ENCODE data around the gene AFDN. TPM values are rescaled to one million over a fixed set of nuclear protein-coding genes. Genes with fewer than 3 reads are reported as not detected.
"Not testable (repeated sequence)": the region's sequence is repeated elsewhere in the genome, so short reads cannot be mapped to it uniquely, and the experiment has no call there.

Gene AFDN
- total RNA-seq, 1 donor, result 29.2 TPM

DNA sequence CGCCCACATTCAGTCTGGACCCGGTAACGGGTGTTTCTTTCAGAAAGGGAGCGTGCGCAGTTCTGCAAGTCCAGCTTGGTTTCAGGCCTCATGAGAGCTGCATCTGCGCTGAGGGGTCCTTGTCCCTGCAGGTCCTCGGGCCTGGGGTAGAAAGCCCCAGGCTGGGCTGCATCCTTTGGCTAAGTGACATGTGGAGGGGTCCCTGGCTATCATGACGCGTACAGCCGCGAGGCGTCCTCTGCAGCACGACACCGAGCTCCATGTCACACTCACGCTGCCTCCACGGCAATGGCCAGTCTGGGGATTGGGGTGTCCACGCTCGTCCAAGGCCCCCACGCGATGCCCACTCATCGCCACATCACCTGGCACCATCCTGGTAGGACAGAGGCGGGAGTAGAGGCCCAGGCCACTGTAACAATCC is 169.0 kb downstream of the AFDN start:
- no peak for DNase-seq (ENCODE audit: low read depth)
- TF ChIP-seq, protein P1, sequence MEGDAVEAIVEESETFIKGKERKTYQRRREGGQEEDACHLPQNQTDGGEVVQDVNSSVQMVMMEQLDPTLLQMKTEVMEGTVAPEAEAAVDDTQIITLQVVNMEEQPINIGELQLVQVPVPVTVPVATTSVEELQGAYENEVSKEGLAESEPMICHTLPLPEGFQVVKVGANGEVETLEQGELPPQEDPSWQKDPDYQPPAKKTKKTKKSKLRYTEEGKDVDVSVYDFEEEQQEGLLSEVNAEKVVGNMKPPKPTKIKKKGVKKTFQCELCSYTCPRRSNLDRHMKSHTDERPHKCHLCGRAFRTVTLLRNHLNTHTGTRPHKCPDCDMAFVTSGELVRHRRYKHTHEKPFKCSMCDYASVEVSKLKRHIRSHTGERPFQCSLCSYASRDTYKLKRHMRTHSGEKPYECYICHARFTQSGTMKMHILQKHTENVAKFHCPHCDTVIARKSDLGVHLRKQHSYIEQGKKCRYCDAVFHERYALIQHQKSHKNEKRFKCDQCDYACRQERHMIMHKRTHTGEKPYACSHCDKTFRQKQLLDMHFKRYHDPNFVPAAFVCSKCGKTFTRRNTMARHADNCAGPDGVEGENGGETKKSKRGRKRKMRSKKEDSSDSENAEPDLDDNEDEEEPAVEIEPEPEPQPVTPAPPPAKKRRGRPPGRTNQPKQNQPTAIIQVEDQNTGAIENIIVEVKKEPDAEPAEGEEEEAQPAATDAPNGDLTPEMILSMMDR (IDR thresholded peaks at IDR 0.05; ENCODE audit: insufficient read depth, low read length), result no peak
- no peak overlapping the region for H3K4me3 ChIP-seq (ENCODE audit: low read depth, low read length)

DNA sequence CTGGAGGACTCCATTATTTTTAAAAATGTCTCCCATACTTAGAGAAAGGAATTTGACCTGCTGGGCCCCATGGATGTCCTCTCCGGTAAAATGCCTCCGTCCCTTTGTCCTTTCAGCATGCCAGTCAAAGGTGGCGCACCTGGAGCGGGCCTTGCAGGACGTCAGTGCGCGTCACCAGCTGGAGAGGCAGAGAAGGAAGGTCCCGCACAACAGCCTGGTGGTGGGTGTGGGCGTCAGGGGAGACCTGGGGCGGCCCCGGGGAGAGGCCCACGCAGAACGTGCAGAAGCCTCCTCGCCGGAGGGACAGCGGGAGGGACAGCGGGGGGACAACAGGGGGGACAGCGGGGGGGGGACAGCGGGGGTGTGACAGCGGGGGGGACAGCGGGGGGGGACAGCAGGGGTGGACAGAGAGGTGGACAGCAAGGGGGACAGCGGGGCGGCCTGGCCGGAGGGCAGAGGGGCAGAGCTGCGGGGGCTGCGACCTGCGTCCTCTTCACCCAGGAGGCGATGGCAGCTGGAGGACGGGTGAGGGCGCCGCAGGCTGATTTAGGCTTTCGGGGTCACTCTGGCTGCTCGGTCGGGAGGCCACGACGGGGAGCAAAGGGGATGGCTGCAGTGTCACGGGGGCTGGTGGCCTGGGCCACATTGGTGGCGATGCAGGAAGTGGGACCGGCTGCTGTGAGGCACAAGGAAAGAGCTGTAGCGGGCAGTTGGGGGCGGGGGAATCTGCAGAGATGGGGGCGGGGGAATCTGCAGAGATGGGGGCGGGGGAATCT is 169.9 kb downstream of the AFDN start:
- TF ChIP-seq, protein P1 (IDR thresholded peaks at IDR 0.05; ENCODE audit: insufficient read depth, low read length), result no peak
- no peak for DNase-seq (ENCODE audit: low read depth)
- H3K4me3 ChIP-seq (ENCODE audit: low read depth, low read length), result no peak overlapping the region

DNA sequence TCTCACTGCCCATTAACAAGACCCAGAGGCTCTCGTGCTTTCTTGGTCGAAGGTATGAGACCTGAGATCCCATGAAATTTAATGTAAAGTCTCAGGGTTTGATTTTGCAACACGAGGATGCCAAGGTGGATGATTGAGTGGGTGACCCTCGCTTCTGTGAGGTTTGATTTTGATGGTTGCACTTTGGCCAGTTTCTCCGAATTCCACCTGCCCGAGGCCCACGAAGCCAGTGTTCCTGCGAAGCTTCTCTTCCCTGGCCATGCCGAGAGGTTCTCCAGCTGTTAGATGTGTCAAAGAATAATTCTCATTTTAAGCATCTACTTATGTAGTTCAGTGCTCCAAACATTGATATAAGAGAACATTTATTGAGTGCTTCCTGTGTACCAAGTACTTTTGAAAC is 170.9 kb downstream of the AFDN start, which contains the start of gene KIF25:
Gene KIF25, plus strand, starts transcription at position 30 of the 400 bp plus-strand sequence. CDS start 31,915 bp downstream, outside the sequence.
- DNase-seq (ENCODE audit: low read depth), result no peak
- TF ChIP-seq, protein P1 (IDR thresholded peaks at IDR 0.05; ENCODE audit: insufficient read depth, low read length), result no peak
- H3K4me3 ChIP-seq (ENCODE audit: low read depth, low read length), result no peak within 1 kb of the TSS

DNA sequence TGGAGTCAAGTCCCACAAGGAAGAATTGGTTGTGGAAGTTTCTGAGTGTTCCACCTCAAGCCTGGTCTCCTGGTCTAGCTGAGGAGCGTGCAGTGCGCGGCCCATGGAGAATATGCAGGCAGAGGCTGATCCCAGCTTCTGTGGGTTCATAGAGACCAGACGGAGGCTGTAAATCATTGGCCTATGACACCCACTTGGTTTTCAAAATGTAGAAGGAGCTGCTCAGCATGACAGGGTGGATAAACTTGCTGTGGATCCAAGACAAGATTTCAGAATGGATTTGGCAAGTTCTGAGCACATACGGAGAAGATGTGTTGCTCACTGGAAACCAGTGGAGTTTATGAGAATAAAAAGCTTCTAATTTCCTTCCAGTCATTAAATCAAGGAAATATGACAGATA is 171.5 kb downstream of the AFDN start:
- DNase-seq (ENCODE audit: low read depth), result peak; percentile 12
- no peak overlapping the region for H3K4me3 ChIP-seq (ENCODE audit: low read depth, low read length)
- TF ChIP-seq, protein P1 (IDR thresholded peaks at IDR 0.05; ENCODE audit: insufficient read depth, low read length), result no peak

DNA sequence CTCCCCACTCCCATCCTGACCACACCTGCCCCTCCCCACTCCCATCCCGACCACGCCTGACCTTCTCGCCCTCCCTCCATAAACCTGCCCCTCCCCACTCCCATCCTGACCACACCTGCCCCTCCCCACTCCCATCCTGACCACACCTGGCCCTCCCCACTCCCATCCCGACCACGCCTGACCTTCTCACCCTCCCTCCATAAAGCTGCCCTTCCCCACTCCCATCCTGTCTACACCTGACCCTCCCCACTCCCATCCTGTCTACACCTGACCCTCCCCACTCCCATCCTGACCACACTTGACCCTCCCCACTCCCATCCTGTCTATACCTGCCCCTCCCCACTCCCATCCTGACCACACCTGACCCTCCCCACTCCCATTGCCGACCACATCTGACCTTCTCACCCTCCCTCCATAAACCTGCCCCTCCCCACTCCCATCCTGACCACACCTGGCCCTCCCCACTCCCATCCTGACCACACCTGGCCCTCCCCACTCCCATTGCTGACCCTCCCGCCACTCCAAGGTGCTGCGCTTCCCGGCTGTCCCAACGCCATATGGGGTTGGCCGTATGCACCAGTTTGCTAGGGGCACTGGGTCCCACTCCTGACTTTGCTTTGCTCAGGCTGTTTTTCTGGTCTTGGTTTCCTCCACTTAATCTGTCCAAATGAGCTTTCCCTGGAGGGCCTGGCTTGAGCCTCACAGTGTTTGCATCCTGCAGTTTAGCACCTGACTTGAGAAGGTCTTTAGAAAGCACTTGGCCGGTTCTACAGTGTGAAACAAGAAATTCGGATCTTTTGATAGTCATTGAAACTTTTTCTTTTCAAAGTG is 173.7 kb downstream of the AFDN start:
- TF ChIP-seq, protein P1 (IDR thresholded peaks at IDR 0.05; ENCODE audit: insufficient read depth, low read length), result no peak
- no peak for DNase-seq (ENCODE audit: low read depth)
- H3K4me3 ChIP-seq (ENCODE audit: low read depth, low read length), result no peak overlapping the region

DNA sequence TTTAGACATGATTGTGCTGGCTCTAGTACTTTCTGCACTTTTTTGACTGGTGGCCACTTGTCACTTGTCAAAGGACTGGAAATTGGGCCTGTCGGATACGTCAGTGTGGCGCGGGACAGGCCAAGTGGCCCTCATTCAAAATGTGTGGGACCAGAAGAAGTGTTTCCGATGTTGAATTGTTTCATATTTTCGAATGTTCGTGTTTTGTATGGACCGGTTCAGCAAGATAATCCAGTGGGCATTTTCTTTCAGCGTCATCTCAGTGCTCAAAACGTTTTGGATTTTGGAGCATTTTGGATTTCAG is 174.3 kb downstream of the AFDN start:
- TF ChIP-seq, protein P1 (IDR thresholded peaks at IDR 0.05; ENCODE audit: insufficient read depth, low read length), result no peak
- H3K4me3 ChIP-seq (ENCODE audit: low read depth, low read length), result no peak overlapping the region
- no peak for DNase-seq (ENCODE audit: low read depth)

DNA sequence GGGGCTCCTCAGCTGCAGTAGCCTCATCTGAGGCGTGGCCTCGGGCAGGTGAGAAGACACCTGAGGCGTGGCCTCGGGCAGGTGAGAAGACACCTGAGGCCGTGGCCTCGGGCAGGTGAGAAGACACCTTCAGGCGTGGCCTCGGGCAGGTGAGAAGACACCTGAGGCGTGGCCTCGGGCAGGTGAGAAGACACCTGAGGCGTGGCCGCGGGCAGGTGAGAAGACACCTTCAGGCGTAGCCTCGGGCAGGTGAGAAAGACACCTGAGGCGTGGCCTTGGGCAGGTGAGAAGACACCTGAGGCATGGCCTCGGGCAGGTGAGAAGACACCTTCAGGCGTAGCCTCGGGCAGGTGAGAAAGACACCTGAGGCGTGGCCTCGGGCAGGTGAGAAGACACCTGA is 174.8 kb downstream of the AFDN start:
- DNase-seq (ENCODE audit: low read depth); H3K4me3 ChIP-seq (ENCODE audit: low read depth, low read length): not testable (repeated sequence)
